ENCODE data around the gene ATF6.
"Not testable (repeated sequence)": the region's sequence is repeated elsewhere in the genome, so short reads cannot be mapped to it uniquely, and the experiment has no call there.

ATF6 gene

GRCh38 chr1:161781995-161782394 is 15.9 kb downstream of the ATF6 start:
- no peak for DNase-seq (ENCODE audit: low spot score)

GRCh38 chr1:161782886-161783285 is 16.8 kb downstream of the ATF6 start:
- no peak for DNase-seq (ENCODE audit: low spot score)

GRCh38 chr1:161784968-161785367 is 18.8 kb downstream of the ATF6 start:
- no peak for DNase-seq (ENCODE audit: low spot score)

GRCh38 chr1:161787355-161787754 is 21.2 kb downstream of the ATF6 start:
- DNase-seq (ENCODE audit: low spot score), result no peak

GRCh38 chr1:161790587-161791317 is 24.6 kb downstream of the ATF6 start:
- DNase-seq (ENCODE audit: low spot score), result no peak

GRCh38 chr1:161791904-161792655 is 26.0 kb downstream of the ATF6 start:
- no peak for DNase-seq (ENCODE audit: low spot score)

GRCh38 chr1:161792740-161793139 is 26.6 kb downstream of the ATF6 start:
- DNase-seq (ENCODE audit: low spot score), result peak; percentile 70

- DNase-seq (ENCODE audit: low spot score), result no peak
These were observed 33.7 kb downstream of the ATF6 start for GRCh38 chr1:161799792-161800191.

- no peak for DNase-seq (ENCODE audit: low spot score)
These were observed 35.8 kb downstream of the ATF6 start for GRCh38 chr1:161801955-161802354.

GRCh38 chr1:161803181-161803580 is 37.1 kb downstream of the ATF6 start:
- no peak for DNase-seq (ENCODE audit: low spot score)

- DNase-seq (ENCODE audit: low spot score), result no peak
These were observed 39.5 kb downstream of the ATF6 start for GRCh38 chr1:161805399-161806197.

GRCh38 chr1:161809202-161809601 is 43.1 kb downstream of the ATF6 start:
- DNase-seq (ENCODE audit: low spot score), result not testable (repeated sequence)

GRCh38 chr1:161809656-161810055 is 43.5 kb downstream of the ATF6 start:
- DNase-seq (ENCODE audit: low spot score), result not testable (repeated sequence)

- no peak for DNase-seq (ENCODE audit: low spot score)
These were observed 44.7 kb downstream of the ATF6 start for GRCh38 chr1:161810780-161811179.

- DNase-seq (ENCODE audit: low spot score), result no peak
These were observed 50.1 kb downstream of the ATF6 start for GRCh38 chr1:161816201-161816600.

- DNase-seq (ENCODE audit: low spot score), result no peak
These were observed 51.1 kb downstream of the ATF6 start for GRCh38 chr1:161817176-161817730.

- DNase-seq (ENCODE audit: low spot score), result no peak
These were observed 54.8 kb downstream of the ATF6 start for GRCh38 chr1:161820914-161821313.

- DNase-seq (ENCODE audit: low spot score), result no peak
These were observed 58.5 kb downstream of the ATF6 start for GRCh38 chr1:161824618-161825017.

GRCh38 chr1:161825831-161826230 is 59.7 kb downstream of the ATF6 start:
- DNase-seq (ENCODE audit: low spot score), result no peak

GRCh38 chr1:161826478-161826877 is 60.4 kb downstream of the ATF6 start:
- DNase-seq (ENCODE audit: low spot score), result no peak

- DNase-seq (ENCODE audit: low spot score), result no peak
These were observed 61.7 kb downstream of the ATF6 start for GRCh38 chr1:161827786-161828185.

GRCh38 chr1:161832299-161832907 is 66.3 kb downstream of the ATF6 start:
- DNase-seq (ENCODE audit: low spot score), result not testable (repeated sequence)

All from cerebellar cortex (tissue), 1 donor.